Right atrium auricular region (tissue), 2 donors: Measurements from ENCODE around the gene KLK7. TPM values are rescaled to one million over a fixed set of nuclear protein-coding genes. Genes with fewer than 3 reads are reported as not detected.

Experiments used
- DNase-seq: peaks from one replicate; pipeline ENCODE4 v3.0.0-alpha.2; 2019; ENCODE audit warnings: low spot score
- H3K27ac ChIP-seq, 2 donors: fragments of 200-600 bp; sonication (generic); 1 replicate in 1 of 2; 2 replicates in 1 of 2; pipeline ENCODE4 v1.5.1; 2016 to 2019
- H3K27me3 ChIP-seq, 2 donors: fragments of 200-600 bp; sonication (generic); one replicate each; pipeline versions ENCODE4 v1.5.1 to v1.6.0; 2017 to 2019
- H3K36me3 ChIP-seq: fragments of 200-600 bp; sonication (generic); one replicate; pipeline ENCODE4 v1.5.1; 2016
- H3K4me1 ChIP-seq, 2 donors: fragments of 200-600 bp; sonication (generic); one replicate each; pipeline versions ENCODE4 v1.5.1 to v1.6.0; 2017 to 2019
- H3K4me3 ChIP-seq, 2 donors: fragments of 200-600 bp; sonication (generic); 1 replicate in 1 of 2; 2 replicates in 1 of 2; pipeline ENCODE4 v1.5.1; 2017 to 2019; ENCODE audit warnings: mild to moderate bottlenecking in 1 of 2, moderate library complexity in 1 of 2
- H3K9me3 ChIP-seq, 2 donors: fragments of 200-600 bp; sonication (generic); one replicate each; pipeline ENCODE4 v1.5.1; 2019
- total RNA-seq, 2 donors: library from RNA; depleted of rRNA; stranded (reverse); fragments of >200 nt; gene quantifications; one replicate each; pipeline ENCODE4 v1.1.0, GENCODE V29; 2016
- TF ChIP-seq, protein P1 (sequence below), 2 donors: fragments of 200-600 bp; sonication (generic); IDR thresholded peaks; one replicate each; pipeline ENCODE4 v1.5.1; 2019; ENCODE audit warnings: antibody characterized with exemption in 2 of 2

KLK7 gene
- total RNA-seq, 2 donors from 2014 or later: 1.5 to 1.6 TPM

DNA sequence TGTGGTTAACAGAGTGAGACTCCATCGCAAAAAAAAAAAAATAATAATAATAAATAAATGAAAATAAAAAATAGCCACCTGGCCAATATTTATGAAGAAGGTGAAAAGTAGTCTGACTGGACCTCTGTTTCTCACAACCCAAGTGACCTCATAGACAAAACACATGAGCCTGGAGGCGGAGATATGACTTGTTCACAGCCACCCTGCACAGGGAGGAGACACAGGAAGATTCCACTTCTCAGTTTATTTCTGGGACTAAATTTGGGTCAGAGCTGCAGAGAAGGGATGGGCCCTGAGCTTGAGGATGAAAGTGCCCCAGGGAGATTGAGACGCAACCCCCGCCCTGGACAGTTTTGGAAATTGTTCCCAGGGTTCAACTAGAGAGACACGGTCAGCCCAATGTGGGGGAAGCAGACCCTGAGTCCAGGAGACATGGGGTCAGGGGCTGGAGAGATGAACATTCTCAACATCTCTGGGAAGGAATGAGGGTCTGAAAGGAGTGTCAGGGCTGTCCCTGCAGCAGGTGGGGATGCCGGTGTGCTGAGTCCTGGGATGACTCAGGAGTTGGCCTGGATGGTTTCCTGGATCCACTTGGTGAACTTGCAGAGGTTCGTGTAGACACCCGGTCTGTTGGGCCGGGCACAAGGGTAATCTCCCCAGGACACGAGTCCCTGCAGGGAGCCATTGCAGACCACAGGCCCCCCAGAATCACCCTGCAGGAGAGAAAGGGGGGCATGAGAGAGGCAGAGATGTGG lies 40.5 kb downstream of the KLK7 start:
- H3K27ac ChIP-seq: no peak overlapping the region
- DNase-seq: no peak
- no peaks in the 10 kb centered on the region for H3K27me3 ChIP-seq
- no peaks in the 10 kb centered on the region for H3K36me3 ChIP-seq
- H3K4me3 ChIP-seq: no peak overlapping the region
- H3K4me1 ChIP-seq: no peaks in the 10 kb centered on the region
- H3K9me3 ChIP-seq: peaks cover 0 to 3% of the 10 kb centered on the region in 2 donors
- TF ChIP-seq, protein P1, sequence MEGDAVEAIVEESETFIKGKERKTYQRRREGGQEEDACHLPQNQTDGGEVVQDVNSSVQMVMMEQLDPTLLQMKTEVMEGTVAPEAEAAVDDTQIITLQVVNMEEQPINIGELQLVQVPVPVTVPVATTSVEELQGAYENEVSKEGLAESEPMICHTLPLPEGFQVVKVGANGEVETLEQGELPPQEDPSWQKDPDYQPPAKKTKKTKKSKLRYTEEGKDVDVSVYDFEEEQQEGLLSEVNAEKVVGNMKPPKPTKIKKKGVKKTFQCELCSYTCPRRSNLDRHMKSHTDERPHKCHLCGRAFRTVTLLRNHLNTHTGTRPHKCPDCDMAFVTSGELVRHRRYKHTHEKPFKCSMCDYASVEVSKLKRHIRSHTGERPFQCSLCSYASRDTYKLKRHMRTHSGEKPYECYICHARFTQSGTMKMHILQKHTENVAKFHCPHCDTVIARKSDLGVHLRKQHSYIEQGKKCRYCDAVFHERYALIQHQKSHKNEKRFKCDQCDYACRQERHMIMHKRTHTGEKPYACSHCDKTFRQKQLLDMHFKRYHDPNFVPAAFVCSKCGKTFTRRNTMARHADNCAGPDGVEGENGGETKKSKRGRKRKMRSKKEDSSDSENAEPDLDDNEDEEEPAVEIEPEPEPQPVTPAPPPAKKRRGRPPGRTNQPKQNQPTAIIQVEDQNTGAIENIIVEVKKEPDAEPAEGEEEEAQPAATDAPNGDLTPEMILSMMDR (IDR thresholded peaks at IDR 0.05): no peak

DNA sequence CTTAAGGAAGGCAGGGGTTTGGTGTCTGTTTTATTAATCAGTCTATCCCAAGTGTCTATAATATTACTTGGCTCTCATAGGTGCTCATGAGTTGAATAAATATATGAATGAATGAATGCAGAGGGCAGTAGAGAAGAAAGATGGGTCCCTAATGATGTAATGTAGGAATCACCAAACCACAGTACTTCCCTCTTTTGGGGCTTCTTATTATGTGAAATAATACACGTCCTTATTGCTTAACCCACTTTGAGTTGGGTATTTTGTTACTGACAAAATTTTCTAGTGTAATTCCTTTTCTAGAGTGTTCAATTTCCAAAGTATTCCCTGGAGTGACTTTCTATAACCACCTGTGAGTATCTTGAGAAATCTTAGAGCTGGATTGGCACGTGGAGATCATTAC lies 44.1 kb downstream of the KLK7 start:
- H3K27me3 ChIP-seq: no peaks in the 10 kb centered on the region
- TF ChIP-seq, protein P1 (IDR thresholded peaks at IDR 0.05): no peak
- H3K4me1 ChIP-seq: no peaks in the 10 kb centered on the region
- H3K36me3 ChIP-seq: no peaks in the 10 kb centered on the region
- no peak for DNase-seq
- no peak overlapping the region for H3K4me3 ChIP-seq
- H3K27ac ChIP-seq: no peak overlapping the region
- H3K9me3 ChIP-seq: no peaks in the 10 kb centered on the region

DNA sequence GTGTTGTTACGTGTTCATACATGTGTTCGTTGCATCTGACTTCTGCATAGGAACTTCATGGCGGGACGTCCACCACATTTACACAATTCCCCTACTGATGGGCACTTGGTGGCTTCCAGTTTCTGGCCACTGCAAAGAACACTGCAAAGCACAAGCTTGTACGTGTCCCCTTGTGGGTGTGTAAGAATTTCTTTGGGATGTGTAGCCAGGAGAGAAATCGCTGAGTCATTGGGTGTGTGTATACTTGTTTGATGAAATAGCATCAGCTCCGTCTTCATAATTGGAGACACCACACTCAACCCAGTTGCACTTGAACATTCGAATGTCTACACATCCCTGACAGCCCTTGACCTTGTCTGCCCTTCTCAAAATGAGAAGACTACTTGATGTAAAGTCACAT lies 50.1 kb downstream of the KLK7 start:
- DNase-seq: no peak
- Histone ChIP-seq H3K27me3 (no peaks in the 10 kb centered on the region), H3K9me3 (no peaks in the 10 kb centered on the region), H3K36me3 (no peaks in the 10 kb centered on the region), H3K4me1 (no peaks in the 10 kb centered on the region), H3K27ac (no peak overlapping the region), H3K4me3 (no peak overlapping the region)
- TF ChIP-seq, protein P1 (IDR thresholded peaks at IDR 0.05): no peak

DNA sequence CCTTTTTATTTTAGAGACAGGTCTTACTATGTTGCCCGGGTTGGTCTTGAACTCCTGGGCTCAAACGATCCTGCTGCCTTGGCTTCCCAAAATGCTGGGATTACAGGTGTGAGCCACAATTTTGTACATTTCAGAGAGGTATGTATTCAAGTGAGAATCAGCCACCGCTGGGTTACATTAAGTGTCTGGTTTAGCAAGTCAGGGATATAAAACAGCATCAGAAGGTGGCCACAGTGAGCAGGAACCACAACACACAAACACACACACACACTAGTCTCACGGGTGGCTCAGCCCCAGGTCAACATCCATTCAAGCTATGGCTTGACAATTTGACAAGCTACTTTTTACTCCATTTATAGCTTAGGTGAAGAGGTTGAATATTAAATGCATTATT lies 51.0 kb downstream of the KLK7 start:
- no peaks in the 10 kb centered on the region for H3K4me1 ChIP-seq
- TF ChIP-seq, protein P1 (IDR thresholded peaks at IDR 0.05): no peak
- H3K27ac ChIP-seq: no peak overlapping the region
- no peaks in the 10 kb centered on the region for H3K27me3 ChIP-seq
- no peak overlapping the region for H3K4me3 ChIP-seq
- H3K9me3 ChIP-seq: no peaks in the 10 kb centered on the region
- no peak for DNase-seq
- no peaks in the 10 kb centered on the region for H3K36me3 ChIP-seq

DNA sequence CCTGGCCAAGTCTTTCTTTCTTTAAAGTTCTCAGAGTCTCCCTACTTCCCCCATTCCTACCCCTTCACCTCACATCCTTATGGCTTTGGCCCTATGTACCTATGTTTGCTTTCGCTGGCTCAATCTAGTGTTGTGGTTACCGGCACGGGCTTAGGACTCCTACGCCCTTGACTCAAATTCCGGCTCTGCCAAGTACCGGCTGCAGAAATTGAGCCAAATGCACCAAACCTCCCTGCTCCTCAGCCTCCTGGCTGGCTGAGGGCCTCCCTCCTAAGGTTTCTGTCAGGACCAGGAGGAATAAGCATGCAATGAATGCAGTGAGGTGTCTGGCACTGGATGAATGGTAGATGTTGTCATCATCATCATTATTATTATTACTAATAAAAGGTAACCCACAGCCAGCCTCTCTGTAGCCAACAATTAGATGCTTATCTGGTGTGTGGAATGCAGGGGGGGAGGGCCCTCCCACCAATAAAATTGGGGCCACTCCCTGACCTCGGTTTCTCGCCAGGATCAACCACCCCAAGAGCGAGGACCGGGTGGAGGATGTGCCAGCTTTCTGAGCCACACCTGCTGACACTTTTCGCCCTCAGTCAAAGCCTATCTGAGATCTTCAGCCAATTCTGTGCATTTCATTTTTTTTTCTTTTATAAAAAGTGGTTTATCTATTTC lies 51.6 kb downstream of the KLK7 start:
- no peaks in the 10 kb centered on the region for H3K4me1 ChIP-seq
- H3K9me3 ChIP-seq: no peaks in the 10 kb centered on the region
- H3K27me3 ChIP-seq: no peaks in the 10 kb centered on the region
- TF ChIP-seq, protein P1 (IDR thresholded peaks at IDR 0.05): no peak
- H3K36me3 ChIP-seq: no peaks in the 10 kb centered on the region
- DNase-seq: no peak
- no peak overlapping the region for H3K4me3 ChIP-seq
- H3K27ac ChIP-seq: no peak overlapping the region
